ENCODE data around the gene VWA5B1. TPM values are rescaled to one million over a fixed set of nuclear protein-coding genes. Genes with fewer than 3 reads are reported as not detected.

VWA5B1 gene
- total and polyA plus RNA-seq, 2 donors (not counting 3 experiments of a cell fraction or from before 2014, with no cell fraction given), result not detected

- Histone ChIP-seq H3K4me1 (ENCODE audit: control insufficient read depth, extremely low read depth, insufficient read depth, low read length) (no peaks in the 10 kb centered on the region), H3K79me2 (ENCODE audit: control insufficient read depth, insufficient read depth, low read length) (no peaks in the 10 kb centered on the region), H3K27ac (ENCODE audit: insufficient read depth, low read depth, low read length) (no peak overlapping the region), H3K9me3 (replicated peaks; ENCODE audit: control insufficient read depth, insufficient read depth, low read length) (no peaks in the 10 kb centered on the region), H3K4me2 (ENCODE audit: insufficient read depth, low read length) (no peak overlapping the region), H3K36me3 (ENCODE audit: control insufficient read depth in 2 of 2, extremely low read depth in 1 of 2, insufficient read depth in 2 of 2, low read length in 2 of 2) (no peaks in the 10 kb centered on the region), H3K9ac (replicated peaks; ENCODE audit: extremely low read depth, insufficient read depth, low read length) (no peak overlapping the region), H3K4me3 (replicated peaks in 1 of 3; ENCODE audit: insufficient read depth in 1 of 3, low read depth in 1 of 3, low read length in 3 of 3) (no peak overlapping the region), H4K20me1 (replicated peaks; ENCODE audit: control insufficient read depth, extremely low read depth, insufficient read depth, low read length) (peaks cover 3% of the 10 kb centered on the region), H2AFZ (ENCODE audit: low read depth, low read length) (no peak overlapping the region), H3K27me3 (ENCODE audit: control insufficient read depth in 2 of 2, insufficient read depth in 2 of 2, low read length in 2 of 2) (peaks cover 30 to 31% of the 10 kb centered on the region in 2 experiments), H3K9me1 (replicated peaks; ENCODE audit: control insufficient read depth, extremely low read depth, insufficient read depth, low read length) (no peaks in the 10 kb centered on the region)
- BruUV-seq (replicated peaks), result no TSS peak
- POLR2A ChIA-PET, result no interaction called here
- DNase-seq (ENCODE audit: low read depth, low spot score), result no peak
- FAIRE-seq, result no peak
- dilution Hi-C loops (cut with MboI; ENCODE audit: extremely low pct_ligation_motif_present, low sequenced_read_pairs) (no loop called here), intact Hi-C loops (cut with micrococcal nuclease) (no loop called here)
- CTCF ChIA-PET, result interaction anchor here (0.6 kb wide), 1 partner anchor 12 kb away, joined by 3 read pairs; no protein-coding TSS in a partner anchor
- TF ChIP-seq MYC (IDR thresholded peaks at IDR 0.05; ENCODE audit: low read depth, low read length) (no peak), GATA2 (IDR thresholded peaks at IDR 0.05; ENCODE audit: insufficient read depth, insufficient read length, low read depth, low read length) (no peak), EZH2 (IDR thresholded peaks at IDR 0.05; ENCODE audit: borderline replicate concordance, low read depth, low read length, severe bottlenecking) (no peak), POLR2AphosphoS5 (IDR thresholded peaks at IDR 0.05; ENCODE audit: insufficient read depth, low read depth, low read length) (no peak), MAX (IDR thresholded peaks at IDR 0.05; ENCODE audit: insufficient read depth, insufficient read length) (no peak), JUN (IDR thresholded peaks at IDR 0.05; ENCODE audit: borderline replicate concordance, insufficient read depth, insufficient read length, low read depth) (no peak), POLR2A (IDR thresholded peaks at IDR 0.05; ENCODE audit: low read depth, low read length) (no peak), FOS (IDR thresholded peaks at IDR 0.05; ENCODE audit: borderline replicate concordance, insufficient read depth, low read length) (no peak)
- TF ChIP-seq, protein P1, sequence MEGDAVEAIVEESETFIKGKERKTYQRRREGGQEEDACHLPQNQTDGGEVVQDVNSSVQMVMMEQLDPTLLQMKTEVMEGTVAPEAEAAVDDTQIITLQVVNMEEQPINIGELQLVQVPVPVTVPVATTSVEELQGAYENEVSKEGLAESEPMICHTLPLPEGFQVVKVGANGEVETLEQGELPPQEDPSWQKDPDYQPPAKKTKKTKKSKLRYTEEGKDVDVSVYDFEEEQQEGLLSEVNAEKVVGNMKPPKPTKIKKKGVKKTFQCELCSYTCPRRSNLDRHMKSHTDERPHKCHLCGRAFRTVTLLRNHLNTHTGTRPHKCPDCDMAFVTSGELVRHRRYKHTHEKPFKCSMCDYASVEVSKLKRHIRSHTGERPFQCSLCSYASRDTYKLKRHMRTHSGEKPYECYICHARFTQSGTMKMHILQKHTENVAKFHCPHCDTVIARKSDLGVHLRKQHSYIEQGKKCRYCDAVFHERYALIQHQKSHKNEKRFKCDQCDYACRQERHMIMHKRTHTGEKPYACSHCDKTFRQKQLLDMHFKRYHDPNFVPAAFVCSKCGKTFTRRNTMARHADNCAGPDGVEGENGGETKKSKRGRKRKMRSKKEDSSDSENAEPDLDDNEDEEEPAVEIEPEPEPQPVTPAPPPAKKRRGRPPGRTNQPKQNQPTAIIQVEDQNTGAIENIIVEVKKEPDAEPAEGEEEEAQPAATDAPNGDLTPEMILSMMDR (IDR thresholded peaks at IDR 0.05; ENCODE audit: extremely low read depth in 1 of 2, insufficient read depth in 1 of 2, low read depth in 1 of 2, low read length in 2 of 2), result no peak
Observed at GRCh38 chr1:20368866-20369470, 78.3 kb downstream of the VWA5B1 start.
